Activated T-cell treated with anti-CD3 and anti-CD28 coated beads, Interleukin-2, amount 50 U/mL, for 72 hours (primary cell): ENCODE results near the gene VWA1. TPM values are rescaled to one million over a fixed set of nuclear protein-coding genes. Genes with fewer than 3 reads are reported as not detected.
"Not testable (repeated sequence)": the region's sequence is repeated elsewhere in the genome, so short reads cannot be mapped to it uniquely, and the experiment has no call there.

Experiments used
- ATAC-seq, 2 donors: fragments of 150-1000 bp; cut with Tn5 transposase; replicated peaks in 1 of 2; 2 replicates each; pipeline ENCODE4 v1.10.0; 2021; ENCODE audit warnings: moderate library complexity in 2 of 2, mild to moderate bottlenecking in 1 of 2
- DNase-seq, 2 donors: peaks; one replicate each; pipeline ENCODE4 v3.0.0; 2021 to 2022; ENCODE audit warnings: mixed read lengths in 1 of 2
- H3K27ac Mint-ChIP-seq: one replicate; pipeline ENCODE4 v1.8.0; 2022; ENCODE audit warnings: mild to moderate bottlenecking, moderate library complexity, mixed read lengths
- H3K27me3 Mint-ChIP-seq: one replicate; pipeline ENCODE4 v1.8.0; 2022; ENCODE audit warnings: low read depth, mixed read lengths
- H3K36me3 Mint-ChIP-seq, 2 donors: one replicate each; pipeline ENCODE4 v1.8.0; 2022; ENCODE audit warnings: mixed read lengths in 2 of 2, mild to moderate bottlenecking in 1 of 2; ENCODE audit not compliant: insufficient read depth in 2 of 2
- H3K4me1 Mint-ChIP-seq: one replicate; pipeline ENCODE4 v1.8.0; 2022; ENCODE audit warnings: low read depth, mixed read lengths
- H3K4me3 Mint-ChIP-seq, 2 donors: one replicate each; pipeline ENCODE4 v1.8.0; 2022; ENCODE audit warnings: mild to moderate bottlenecking in 2 of 2, mixed read lengths in 2 of 2, moderate library complexity in 2 of 2
- H3K9me3 Mint-ChIP-seq, 2 donors: one replicate each; pipeline ENCODE4 v1.8.0; 2022; ENCODE audit warnings: mixed read lengths in 2 of 2
- total RNA-seq, 2 donors: library from RNA; stranded (reverse); gene quantifications; one replicate each; pipeline ENCODE4 v1.2.3, GENCODE V29; 2022

The VWA1 gene
- total RNA-seq, 2 donors from 2014 or later, result 0.94 to 1.4 TPM

DNA sequence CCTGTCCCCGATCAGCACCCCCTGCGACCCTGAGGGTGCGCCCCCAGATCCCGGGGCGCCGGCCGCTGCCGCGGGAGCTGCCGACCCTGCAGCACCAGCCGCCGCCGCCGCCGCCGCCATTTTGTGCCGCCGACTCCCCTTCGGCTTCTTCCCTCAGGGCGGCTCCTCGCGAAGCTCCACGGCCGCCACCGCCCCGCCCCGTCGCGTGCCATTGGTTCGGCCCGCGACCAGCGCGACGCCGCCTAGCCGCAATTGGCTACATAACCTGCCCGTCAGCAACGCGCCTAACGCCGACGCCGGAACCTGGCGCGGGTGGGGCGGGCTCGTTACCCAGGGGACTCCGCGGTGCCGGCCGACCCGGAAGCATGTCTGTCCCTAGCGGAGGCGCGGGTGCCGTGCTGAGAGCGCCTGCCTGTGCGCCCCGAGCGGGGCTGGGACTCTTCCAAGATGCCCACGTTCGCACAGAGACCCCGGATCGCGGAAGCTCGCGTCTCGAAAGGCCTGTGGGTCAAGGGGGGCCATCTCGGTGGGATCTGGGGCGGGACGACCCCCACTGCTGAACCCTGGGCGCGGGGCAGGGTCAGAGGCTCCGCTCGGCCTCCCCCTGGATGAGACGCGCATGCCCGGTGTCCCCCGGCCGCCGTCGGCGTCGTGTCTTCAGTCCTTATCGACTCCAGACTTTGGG is 36.2 kb upstream of the VWA1 start, which contains the start of gene CCNL2:
Gene CCNL2 (minus strand): TSS at position 149 of the 685 bp plus-strand sequence. CDS start 29 bp downstream, at position 120.
- H3K27me3 Mint-ChIP-seq, result no peaks in the 10 kb centered on the region
- DNase-seq, result peak; percentile 100
- H3K4me3 Mint-ChIP-seq, result peak within 1 kb of the TSS; percentile 92 to 97
- H3K4me1 Mint-ChIP-seq, result peaks cover 61% of the 10 kb centered on the region
- peaks cover 15 to 32% of the 10 kb centered on the region in 2 donors for H3K36me3 Mint-ChIP-seq
- ATAC-seq, result peak; percentile 98
- H3K9me3 Mint-ChIP-seq, result no peaks in the 10 kb centered on the region
- peak within 1 kb of the TSS; percentile 91 for H3K27ac Mint-ChIP-seq

DNA sequence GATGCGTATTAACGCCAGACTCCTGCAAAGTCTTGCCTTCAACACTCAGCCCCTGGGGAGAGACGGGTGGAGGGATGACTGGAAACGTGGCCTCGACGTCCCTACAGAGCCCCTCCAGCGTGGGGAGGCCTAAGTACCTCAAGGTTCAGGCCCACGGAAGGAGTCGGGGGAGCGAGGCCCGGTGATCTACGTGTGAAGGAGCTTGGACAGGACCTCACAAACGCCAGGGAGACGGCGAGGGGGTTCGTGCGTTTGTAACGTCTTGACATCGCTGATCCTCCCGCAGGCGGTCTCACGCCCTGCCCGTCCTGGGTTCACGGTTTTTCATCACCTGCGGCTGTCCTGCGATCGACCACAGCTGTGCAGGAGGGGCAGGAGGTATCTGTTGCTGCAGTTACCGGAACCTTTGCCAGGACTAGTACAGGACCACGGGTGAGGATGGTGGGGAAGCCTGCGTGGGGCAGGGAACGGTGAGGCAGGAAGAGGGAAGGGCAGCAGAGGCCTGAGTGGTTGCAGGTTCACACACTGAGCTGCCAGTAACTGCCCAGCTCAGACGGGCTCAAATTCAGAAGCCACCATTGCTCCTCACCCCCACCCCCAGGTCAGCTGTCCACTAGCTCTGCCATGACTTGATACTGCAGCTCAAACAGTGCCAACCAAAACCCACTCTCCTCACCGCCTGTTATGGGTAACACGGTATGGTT is 35.5 kb upstream of the VWA1 start:
- peaks cover 63% of the 10 kb centered on the region for H3K4me1 Mint-ChIP-seq
- DNase-seq (peak; percentile 22 to 33), ATAC-seq (no peak)
- peaks cover 15 to 28% of the 10 kb centered on the region in 2 donors for H3K36me3 Mint-ChIP-seq
- no peaks in the 10 kb centered on the region for H3K9me3 Mint-ChIP-seq
- H3K27ac Mint-ChIP-seq, result peak overlapping the region; percentile 91
- peak overlapping the region; percentile 92 to 97 for H3K4me3 Mint-ChIP-seq
- H3K27me3 Mint-ChIP-seq, result no peaks in the 10 kb centered on the region

DNA sequence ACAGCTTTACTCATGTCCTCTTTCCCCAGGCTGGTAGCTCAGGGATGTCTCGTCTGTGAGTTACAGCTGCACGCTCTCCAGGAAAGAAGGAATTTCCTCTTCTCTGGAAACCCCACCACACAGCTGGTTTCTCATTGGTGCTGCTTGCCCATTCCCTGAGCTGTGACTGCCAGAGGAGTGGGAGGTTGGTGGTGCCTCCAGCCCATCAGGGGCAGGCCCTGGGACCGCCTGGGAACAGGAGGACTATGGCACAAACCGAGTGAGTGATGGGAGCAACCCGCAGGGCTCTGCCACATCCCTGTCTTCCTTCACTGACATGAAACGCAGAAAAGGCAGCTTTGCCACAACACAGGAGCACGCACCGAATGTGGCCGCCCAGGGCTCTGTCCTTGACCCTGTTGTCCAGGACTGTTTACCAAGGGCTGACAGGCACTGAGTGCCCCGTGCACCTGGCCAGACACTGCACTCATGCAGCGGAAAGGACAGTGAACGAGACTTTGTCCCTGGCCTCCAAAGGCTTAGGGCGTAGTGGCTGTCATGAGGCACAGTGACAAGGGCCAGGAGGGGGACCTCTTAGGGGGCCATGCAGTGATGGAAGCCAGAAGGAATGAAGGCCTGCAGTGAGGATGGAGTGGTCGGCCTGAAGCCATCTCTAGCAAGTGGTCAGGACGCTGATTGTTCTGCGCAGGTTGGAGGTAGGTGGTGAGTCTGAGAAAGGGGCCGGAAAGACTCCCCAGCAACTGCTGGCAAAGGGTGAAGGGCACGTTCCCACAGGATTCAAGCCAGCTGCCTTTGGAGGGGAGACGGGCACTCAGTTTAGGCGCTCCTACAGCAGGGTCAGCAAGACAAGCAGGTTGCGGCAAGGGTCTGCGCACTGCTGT is 34.7 kb upstream of the VWA1 start:
- no peaks in the 10 kb centered on the region for H3K9me3 Mint-ChIP-seq
- peak overlapping the region; percentile 91 for H3K27ac Mint-ChIP-seq
- peak overlapping the region; percentile 92 to 97 for H3K4me3 Mint-ChIP-seq
- no peaks in the 10 kb centered on the region for H3K27me3 Mint-ChIP-seq
- H3K36me3 Mint-ChIP-seq, result peaks cover 15 to 27% of the 10 kb centered on the region in 2 donors
- H3K4me1 Mint-ChIP-seq, result peaks cover 62% of the 10 kb centered on the region
- no peak for DNase-seq
- ATAC-seq, result no peak

DNA sequence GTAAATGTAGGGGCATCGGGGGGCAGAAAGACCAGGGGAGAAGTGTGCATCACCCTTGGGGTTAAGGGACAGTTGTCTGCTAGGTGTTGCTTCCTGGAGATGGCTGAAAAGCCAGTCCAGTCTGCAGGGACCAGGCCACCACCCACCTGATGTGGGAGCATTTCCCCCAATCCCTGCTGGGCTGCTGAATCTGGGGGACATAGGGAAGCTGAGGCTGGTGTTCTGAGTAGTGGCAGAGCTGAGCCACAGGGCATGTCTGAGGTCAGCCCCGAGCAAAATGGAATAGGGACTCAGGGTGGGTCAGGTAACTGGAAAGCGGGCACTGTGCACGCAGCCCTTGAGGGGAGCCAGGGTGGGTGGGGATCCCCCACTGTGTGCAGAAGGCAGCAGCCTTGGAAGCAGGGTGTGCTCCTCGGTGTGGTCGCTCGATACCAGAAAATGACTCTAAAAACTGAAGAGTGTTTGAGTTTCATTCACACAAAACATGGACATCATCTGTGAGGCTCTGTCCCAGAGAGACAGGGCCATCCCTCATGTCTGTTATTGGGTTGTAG is 34.0 kb upstream of the VWA1 start:
- Mint-ChIP-seq H3K4me3 (peak overlapping the region; percentile 92 to 97), H3K9me3 (no peaks in the 10 kb centered on the region), H3K36me3 (peaks cover 15 to 31% of the 10 kb centered on the region in 2 donors), H3K27me3 (no peaks in the 10 kb centered on the region), H3K4me1 (peaks cover 69% of the 10 kb centered on the region), H3K27ac (peak overlapping the region; percentile 91)
- ATAC-seq (no peak), DNase-seq (no peak)

DNA sequence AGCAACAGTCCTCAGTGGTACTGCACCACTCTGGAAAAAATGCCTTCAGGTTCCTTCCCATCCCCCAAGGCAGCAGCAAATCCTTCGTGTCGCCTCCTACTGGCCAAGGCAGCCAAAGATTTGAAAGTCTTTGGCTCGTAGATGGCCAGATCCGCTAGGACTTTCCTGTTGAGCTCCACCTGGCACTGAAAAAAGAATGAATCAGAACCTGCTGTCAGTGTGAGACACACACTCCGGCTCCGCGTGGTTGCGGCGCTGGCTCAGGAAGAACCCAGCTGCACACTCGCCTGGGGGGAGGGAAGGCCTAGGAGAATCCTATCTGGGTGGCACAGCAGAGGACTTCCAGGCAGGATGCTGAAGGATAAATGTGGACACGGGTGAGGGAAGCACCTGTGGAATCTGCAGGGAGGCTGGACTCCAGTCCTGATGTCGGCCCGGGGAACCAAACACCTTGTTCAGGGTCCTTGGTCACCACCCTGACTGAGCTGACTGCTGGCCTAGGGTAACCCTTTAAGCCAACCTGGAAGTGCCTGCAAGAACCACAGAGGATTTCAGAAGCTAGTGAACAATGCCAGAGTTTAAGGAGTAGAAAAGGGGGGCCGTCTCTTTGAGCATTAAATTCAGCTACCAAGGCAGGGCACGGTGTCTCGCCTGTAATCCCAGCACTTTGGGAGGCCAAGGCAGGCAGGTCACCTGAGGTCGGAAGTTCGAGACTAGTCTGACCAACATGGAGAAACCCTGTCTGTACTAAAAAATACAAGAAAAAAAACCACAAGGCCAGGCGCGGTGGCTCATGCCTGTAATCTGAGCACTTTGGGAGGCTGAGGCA is 33.2 kb upstream of the VWA1 start:
- Mint-ChIP-seq H3K27ac (no peak overlapping the region), H3K36me3 (peaks cover 15 to 33% of the 10 kb centered on the region in 2 donors), H3K9me3 (no peaks in the 10 kb centered on the region), H3K27me3 (no peaks in the 10 kb centered on the region), H3K4me1 (peaks cover 67% of the 10 kb centered on the region), H3K4me3 (no peak overlapping the region)
- ATAC-seq (no peak), DNase-seq (peak in 1 of 2 donors; percentile 47)

DNA sequence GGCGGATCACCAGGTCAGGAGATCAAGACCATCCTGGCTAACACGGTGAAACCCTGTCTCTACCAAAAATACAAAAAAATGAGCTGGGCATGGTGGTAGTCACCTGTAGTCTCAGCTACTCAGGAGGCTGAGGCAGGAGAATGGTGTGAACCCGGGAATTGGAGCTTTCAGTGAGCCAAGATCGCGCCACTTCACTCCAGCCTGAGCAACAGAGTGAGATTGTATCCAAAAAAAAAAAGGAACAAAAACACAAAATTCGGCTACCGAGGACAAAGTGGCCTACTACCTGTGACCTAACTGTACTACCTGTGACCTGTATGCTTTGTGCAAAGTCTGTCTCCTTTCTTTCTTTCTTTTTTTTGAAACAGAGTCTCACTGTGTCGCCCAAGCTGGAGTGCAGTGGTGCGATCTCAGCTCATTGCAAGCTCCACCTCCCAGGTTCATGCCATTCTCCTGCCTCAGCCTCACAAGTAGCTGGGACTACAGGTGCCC is 32.5 kb upstream of the VWA1 start:
- DNase-seq, ATAC-seq, H3K9me3 Mint-ChIP-seq, H3K27me3 Mint-ChIP-seq, H3K4me3 Mint-ChIP-seq: not testable (repeated sequence)
- peaks cover 60% of the 10 kb centered on the region for H3K4me1 Mint-ChIP-seq
- peak overlapping the region; percentile 78 for H3K27ac Mint-ChIP-seq
- H3K36me3 Mint-ChIP-seq, result peaks cover 15 to 33% of the 10 kb centered on the region in 2 donors

DNA sequence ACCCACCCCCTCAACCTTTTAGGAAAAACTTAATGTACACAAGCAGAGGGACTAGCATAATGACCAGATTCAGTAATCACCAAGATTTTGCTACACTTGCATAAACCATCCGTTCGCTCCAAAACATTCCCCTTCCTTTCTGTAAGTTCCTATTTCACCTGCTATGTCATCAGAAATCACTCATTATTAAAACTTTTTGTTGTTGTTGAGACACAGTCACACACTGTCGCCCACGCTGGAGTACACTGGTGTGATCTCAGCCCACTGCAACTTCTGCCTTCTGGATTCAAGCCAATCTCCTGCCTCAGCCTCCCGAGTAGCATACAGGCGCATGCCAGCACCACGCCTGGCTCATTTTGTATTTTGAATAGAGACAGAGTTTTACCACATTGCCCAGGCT is 31.8 kb upstream of the VWA1 start:
- peaks cover 12 to 30% of the 10 kb centered on the region in 2 donors for H3K36me3 Mint-ChIP-seq
- ATAC-seq (no peak), DNase-seq (no peak)
- H3K27me3 Mint-ChIP-seq, result no peaks in the 10 kb centered on the region
- H3K4me3 Mint-ChIP-seq, result no peak overlapping the region
- peaks cover 61% of the 10 kb centered on the region for H3K4me1 Mint-ChIP-seq
- no peaks in the 10 kb centered on the region for H3K9me3 Mint-ChIP-seq
- H3K27ac Mint-ChIP-seq, result peak overlapping the region; percentile 78

DNA sequence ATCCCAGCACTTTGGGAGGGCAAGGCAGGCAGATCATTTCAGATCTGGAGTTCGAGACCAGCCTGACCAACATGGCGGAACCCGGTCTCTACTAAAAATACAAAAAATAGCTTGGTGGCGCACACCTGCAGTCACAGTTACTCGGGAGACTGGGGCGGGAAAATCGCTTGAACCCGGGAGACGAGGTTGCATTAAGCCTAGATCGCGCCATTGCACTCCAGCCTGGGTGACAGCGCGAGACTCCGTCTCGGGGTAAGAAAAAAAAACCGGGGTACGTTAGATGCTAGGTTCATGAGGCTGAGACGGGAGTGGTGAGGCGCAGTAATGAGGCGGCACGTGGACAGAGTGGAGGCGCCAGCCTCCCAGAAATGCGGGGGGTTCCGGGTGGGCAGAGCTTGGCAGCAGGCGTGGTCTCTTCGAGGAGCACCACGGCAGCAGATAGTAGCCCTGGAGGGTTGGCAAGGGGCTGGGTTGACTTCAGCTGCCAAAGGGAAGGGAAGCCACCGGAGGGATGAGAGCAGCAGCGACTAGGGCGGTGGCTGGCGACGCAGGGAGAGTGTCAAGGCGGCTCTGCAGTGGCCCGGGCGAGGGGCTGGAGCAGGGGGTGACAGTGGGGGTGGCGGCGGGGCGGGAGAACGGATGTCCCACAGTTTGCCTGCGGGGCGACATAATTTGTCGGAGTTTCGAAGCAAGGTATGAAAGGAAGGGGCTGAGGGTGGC is 29.2 kb upstream of the VWA1 start:
- no peak for ATAC-seq
- Mint-ChIP-seq H3K27ac (peak overlapping the region; percentile 77), H3K4me3 (peak overlapping the region; percentile 77 to 95), H3K4me1 (peaks cover 62% of the 10 kb centered on the region), H3K27me3 (no peaks in the 10 kb centered on the region), H3K9me3 (no peaks in the 10 kb centered on the region), H3K36me3 (peaks cover 4 to 27% of the 10 kb centered on the region in 2 donors)
- no peak for DNase-seq

DNA sequence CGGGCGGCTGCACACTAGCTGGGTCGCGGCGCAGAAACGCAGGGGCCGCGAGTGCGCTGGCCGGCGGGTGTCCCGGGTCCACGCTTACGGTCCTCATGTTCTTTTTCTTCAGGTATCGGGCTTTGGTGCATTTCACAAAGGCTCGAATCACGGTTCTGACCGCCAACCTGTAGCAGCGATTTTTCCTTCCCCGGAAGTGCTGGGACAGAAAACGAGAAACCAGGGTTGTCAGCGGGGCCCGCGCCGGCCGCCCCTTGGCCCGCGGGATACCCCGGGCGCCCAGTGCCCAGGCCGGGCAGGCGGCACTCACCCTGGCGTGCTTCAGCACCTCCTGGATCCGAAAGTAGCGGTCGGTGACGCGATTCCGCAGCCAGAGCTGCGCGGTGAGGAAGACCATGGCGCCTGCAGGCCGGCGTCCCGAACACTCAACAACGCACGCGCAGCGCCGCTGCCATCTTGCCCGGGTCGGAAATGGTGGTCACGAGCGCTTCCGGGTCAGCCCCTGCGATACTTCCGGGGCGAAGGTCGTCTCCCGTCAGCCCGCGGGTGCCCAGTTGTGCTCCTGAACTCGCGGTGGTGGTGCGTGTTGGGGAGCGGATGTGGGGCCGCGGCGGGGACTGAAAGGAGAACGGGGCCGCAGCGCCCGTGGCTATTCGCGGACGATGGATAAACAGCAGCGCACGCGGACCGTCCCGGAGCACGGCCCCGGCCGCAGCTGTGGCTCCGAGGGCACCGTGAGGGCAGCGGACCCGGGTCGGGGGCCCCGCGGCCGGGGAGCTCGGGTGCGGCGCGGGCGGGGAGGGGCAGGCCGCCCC is 28.5 kb upstream of the VWA1 start, which contains the start of gene MRPL20:
Gene MRPL20 (minus strand): TSS at position 473 of the 815 bp plus-strand sequence. CDS start 76 bp downstream, at position 397.
- Mint-ChIP-seq H3K36me3 (peaks cover 4 to 24% of the 10 kb centered on the region in 2 donors), H3K9me3 (no peaks in the 10 kb centered on the region), H3K27ac (peak within 1 kb of the TSS; percentile 77), H3K27me3 (no peaks in the 10 kb centered on the region), H3K4me3 (peak within 1 kb of the TSS; percentile 90 to 95), H3K4me1 (peaks cover 55% of the 10 kb centered on the region)
- peak; percentile 97 for DNase-seq
- ATAC-seq, result peak; percentile 98

DNA sequence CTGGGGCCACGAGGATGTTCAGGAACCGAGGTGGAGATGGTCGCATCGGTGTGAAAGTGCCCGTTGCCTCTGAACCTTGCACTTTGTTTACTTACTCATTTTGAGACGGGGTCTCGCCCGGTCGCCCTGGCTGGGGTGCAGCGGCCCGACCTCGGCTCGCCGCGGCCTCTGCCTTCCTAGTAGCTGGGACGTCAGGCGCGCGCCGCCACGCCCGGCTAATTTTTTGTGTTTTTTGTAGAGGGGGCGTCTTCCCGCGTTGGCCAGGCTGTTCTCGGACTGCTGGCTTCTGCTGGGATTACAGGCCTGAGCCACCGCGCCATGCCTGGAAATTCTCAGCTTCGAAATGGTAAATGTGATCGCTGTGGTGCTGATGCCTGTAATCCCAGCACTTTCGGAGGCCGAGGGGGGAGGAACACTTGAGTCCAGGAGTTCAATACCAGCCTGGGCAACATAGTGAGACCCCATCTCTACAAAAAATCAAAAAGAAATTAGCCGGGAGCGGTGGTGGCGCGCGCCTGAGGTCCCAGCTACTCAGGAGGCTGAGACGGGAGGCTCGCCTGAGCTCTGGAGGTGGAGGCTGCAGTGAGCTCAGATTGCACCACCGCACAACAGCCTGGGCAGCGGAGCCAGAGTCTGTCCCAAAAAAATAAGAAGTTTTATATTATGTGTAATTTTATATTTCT is 27.7 kb upstream of the VWA1 start:
- no peaks in the 10 kb centered on the region for H3K27me3 Mint-ChIP-seq
- peaks cover 4 to 23% of the 10 kb centered on the region in 2 donors for H3K36me3 Mint-ChIP-seq
- DNase-seq (peak; percentile 28 to 41), ATAC-seq (peak; percentile 22 to 29)
- peak overlapping the region; percentile 34 for H3K27ac Mint-ChIP-seq
- peaks cover 56% of the 10 kb centered on the region for H3K4me1 Mint-ChIP-seq
- H3K4me3 Mint-ChIP-seq, result peak overlapping the region; percentile 90 to 95
- no peaks in the 10 kb centered on the region for H3K9me3 Mint-ChIP-seq
